Lower lobe of right lung (tissue), 2 donors: ENCODE measurements around the gene DLX1. TPM values are rescaled to one million over a fixed set of nuclear protein-coding genes. Genes with fewer than 3 reads are reported as not detected.
A peak's percentile ranks its signal among the peaks of the same experiment; 100 is the strongest.

Experiments used
- ATAC-seq, 2 donors: fragments of 200-7000 bp; cut with Tn5 transposase; one replicate each; pipeline ENCODE4 v1.9.1; 2020 to 2022; ENCODE audit warnings: mild to moderate bottlenecking in 2 of 2, moderate library complexity in 2 of 2
- DNase-seq: peaks from one replicate; pipeline ENCODE4 v3.0.0-alpha.2; 2020
- H3K27ac ChIP-seq: fragments of 200-600 bp; one replicate; pipeline ENCODE4 v1.8.0; 2022
- H3K27me3 ChIP-seq: fragments of 200-600 bp; one replicate; pipeline ENCODE4 v1.8.0; 2022; ENCODE audit warnings: low read depth
- H3K36me3 ChIP-seq: fragments of 200-600 bp; one replicate; pipeline ENCODE4 v1.8.0; 2022; ENCODE audit warnings: mild to moderate bottlenecking
- H3K4me1 ChIP-seq: fragments of 200-600 bp; one replicate; pipeline ENCODE4 v1.8.0; 2022
- H3K4me3 ChIP-seq: fragments of 200-600 bp; one replicate; pipeline ENCODE4 v1.8.0; 2022; ENCODE audit warnings: mild to moderate bottlenecking
- H3K9me3 ChIP-seq: fragments of 200-600 bp; one replicate; pipeline ENCODE4 v1.8.0; 2022
- intact Hi-C: fragments of 100-400 bp; cut with DNase I; formaldehyde crosslinking; loops from one replicate; pipeline ENCODE4 v1.11.0; 2022
- total RNA-seq: library from RNA; stranded (reverse); fragmentation: NEBNext Ultra II Directional; extraction: Animal tissue kit (Norgen Biotek cat#: 25700); gene quantifications from one replicate; pipeline ENCODE4 v1.2.1, GENCODE V29; 2021
- TF ChIP-seq, protein P1 (sequence below): fragments of 200-600 bp; IDR thresholded peaks from one replicate; pipeline ENCODE4 v1.8.0; 2022; ENCODE audit warnings: antibody characterized with exemption, mild to moderate bottlenecking
- donor health status: DM: no; HTN: yes; CAD: no; lungs with severe emphysema.

Gene DLX1
- total RNA-seq, 1 donor from 2014 or later: not detected

- peaks cover 68% of the 10 kb centered on the region for H3K4me1 ChIP-seq
Observed at GRCh38 chr2:172096626-172097547, 11.6 kb downstream of the DLX1 start.

DNA sequence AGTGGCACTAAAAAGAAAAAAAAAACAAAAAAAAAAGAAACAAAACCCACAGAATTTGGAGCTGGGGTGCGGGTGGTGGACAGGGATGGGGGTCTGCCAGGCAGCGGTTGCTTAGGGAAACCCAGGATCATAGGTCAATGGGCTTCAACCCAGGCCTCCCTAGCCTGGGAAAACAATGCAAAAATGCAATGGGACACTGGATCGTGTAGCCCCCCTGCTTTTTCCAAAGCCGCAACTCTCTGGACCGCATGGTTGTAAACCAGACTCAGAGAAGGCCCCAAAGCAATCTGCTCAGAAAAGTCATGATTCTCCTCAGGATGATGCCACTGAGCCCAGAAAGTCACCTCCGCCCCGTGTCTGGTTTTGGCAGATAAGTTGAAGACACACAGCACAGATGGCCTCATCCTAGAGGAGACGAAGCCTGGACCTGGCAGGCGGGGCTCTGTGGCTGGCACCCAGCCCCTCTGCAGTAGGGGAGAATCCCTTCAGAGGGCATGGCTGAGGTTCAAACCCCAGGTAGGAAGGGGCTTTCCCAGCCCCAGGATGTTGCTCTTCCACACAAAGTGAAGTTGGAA is 12.3 kb downstream of the DLX1 start:
- no peak overlapping the region for H3K27ac ChIP-seq
- DNase-seq: no peak
- intact Hi-C loops: no loop called here
- no peaks in the 10 kb centered on the region for H3K9me3 ChIP-seq
- peaks cover 75% of the 10 kb centered on the region for H3K4me1 ChIP-seq
- TF ChIP-seq, protein P1, sequence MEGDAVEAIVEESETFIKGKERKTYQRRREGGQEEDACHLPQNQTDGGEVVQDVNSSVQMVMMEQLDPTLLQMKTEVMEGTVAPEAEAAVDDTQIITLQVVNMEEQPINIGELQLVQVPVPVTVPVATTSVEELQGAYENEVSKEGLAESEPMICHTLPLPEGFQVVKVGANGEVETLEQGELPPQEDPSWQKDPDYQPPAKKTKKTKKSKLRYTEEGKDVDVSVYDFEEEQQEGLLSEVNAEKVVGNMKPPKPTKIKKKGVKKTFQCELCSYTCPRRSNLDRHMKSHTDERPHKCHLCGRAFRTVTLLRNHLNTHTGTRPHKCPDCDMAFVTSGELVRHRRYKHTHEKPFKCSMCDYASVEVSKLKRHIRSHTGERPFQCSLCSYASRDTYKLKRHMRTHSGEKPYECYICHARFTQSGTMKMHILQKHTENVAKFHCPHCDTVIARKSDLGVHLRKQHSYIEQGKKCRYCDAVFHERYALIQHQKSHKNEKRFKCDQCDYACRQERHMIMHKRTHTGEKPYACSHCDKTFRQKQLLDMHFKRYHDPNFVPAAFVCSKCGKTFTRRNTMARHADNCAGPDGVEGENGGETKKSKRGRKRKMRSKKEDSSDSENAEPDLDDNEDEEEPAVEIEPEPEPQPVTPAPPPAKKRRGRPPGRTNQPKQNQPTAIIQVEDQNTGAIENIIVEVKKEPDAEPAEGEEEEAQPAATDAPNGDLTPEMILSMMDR: no peak
- peaks cover 100% of the 10 kb centered on the region for H3K27me3 ChIP-seq
- H3K4me3 ChIP-seq: no peak overlapping the region
- ATAC-seq: no peak
- no peaks in the 10 kb centered on the region for H3K36me3 ChIP-seq

More at GRCh38 chr2:172096626-172097547, 11.6 kb downstream of the DLX1 start:
- intact Hi-C loops: no loop called here
- Histone ChIP-seq H3K36me3 (no peaks in the 10 kb centered on the region), H3K4me3 (peak overlapping the region; percentile 37), H3K27ac (no peak overlapping the region), H3K9me3 (no peaks in the 10 kb centered on the region), H3K27me3 (peaks cover 100% of the 10 kb centered on the region)
- TF ChIP-seq, protein P1: no peak
- ATAC-seq (peak in 1 of 2 donors; percentile 17), DNase-seq (no peak)

- no peaks in the 10 kb centered on the region for H3K9me3 ChIP-seq
- no peak for DNase-seq
- no peak for ATAC-seq
- peaks cover 82% of the 10 kb centered on the region for H3K4me1 ChIP-seq
- no peaks in the 10 kb centered on the region for H3K36me3 ChIP-seq
- H3K27me3 ChIP-seq: peaks cover 100% of the 10 kb centered on the region
- no peak overlapping the region for H3K4me3 ChIP-seq
- intact Hi-C loops: no loop called here
- H3K27ac ChIP-seq: no peak overlapping the region
- TF ChIP-seq, protein P1: no peak
Observed at GRCh38 chr2:172098287-172098649, 13.0 kb downstream of the DLX1 start.

DNA sequence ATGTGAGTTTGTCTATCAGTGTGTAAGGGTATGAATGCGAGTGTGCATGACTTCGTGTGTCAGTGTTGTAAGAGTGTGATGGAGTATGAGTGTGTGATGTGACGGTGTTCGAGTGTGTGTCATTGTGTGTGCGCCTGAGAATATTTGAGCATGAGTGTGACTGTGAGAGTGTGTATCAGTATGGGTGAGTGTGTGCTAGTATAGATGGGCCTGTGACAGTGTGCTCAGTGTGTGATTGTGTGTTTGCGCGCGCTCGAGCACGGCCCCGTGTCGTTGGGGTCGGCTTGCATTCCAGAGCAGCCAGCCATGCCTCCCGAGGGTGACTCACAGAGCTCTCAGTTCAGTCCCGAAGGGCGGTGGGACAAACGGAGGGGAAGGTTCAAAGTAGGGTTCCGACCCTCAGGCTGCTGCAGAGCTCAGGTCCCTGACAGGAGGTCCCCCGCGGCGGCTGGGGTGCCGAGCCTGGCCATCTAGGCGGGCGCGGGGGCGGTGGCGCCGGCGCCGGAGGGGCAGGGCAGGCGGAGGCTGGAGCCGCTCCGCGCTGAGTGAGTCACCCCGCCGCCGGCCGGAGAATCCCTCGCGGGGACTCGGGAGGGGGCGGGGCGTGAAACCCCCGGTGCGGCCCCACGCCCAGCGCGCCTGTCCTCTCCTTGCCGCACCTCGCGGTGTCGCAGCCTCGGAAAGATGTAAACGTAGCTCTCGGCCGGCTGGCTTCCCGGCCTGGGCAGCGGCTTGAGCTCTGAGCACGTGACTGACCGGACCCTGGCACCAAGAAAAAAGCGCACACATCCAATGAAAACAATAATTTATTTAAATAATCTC is 13.6 kb downstream of the DLX1 start:
- intact Hi-C loops: no loop called here
- Histone ChIP-seq H3K4me3 (peak overlapping the region; percentile 30), H3K36me3 (no peaks in the 10 kb centered on the region), H3K4me1 (peaks cover 88% of the 10 kb centered on the region), H3K27ac (no peak overlapping the region), H3K27me3 (peaks cover 100% of the 10 kb centered on the region), H3K9me3 (no peaks in the 10 kb centered on the region)
- DNase-seq: no peak
- ATAC-seq: peak in 1 of 2 donors; percentile 54
- TF ChIP-seq, protein P1: no peak

DNA sequence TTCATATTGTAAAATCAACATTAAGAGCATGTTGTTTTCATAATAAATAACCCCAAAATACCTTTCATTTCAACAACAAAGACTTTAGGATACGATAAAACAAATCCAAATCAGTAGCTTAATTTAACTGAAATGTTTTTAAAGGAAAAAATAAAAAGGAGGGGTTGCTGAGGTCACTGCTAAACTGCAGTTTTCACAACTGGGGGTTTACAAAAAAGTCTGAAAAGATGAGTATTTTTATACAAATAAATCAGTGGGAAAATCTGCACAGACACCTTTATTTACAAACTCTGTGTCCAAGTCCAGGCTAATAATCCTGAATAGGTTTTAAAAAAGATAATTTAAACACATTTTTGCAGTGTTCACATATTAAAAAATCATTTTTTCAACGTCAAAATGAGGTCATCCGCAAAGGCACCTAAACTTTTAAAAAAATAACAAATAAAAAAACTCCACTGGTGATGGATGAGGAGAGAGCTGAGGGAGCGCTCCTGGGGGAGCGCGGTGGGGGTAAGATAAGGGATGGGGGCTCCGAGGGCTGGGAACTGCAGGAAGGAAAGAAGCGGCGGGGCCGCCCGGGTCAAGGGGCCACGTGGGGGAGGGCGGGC is 14.3 kb downstream of the DLX1 start:
- TF ChIP-seq, protein P1: no peak
- Histone ChIP-seq H3K36me3 (no peaks in the 10 kb centered on the region), H3K4me1 (peaks cover 87% of the 10 kb centered on the region), H3K27me3 (peaks cover 100% of the 10 kb centered on the region), H3K27ac (no peak overlapping the region), H3K4me3 (no peak overlapping the region), H3K9me3 (no peaks in the 10 kb centered on the region)
- intact Hi-C loops: loop anchor here (10.0 kb wide), 1 partner anchor 285 kb away; no protein-coding TSS in a partner anchor
- DNase-seq (no peak), ATAC-seq (no peak)
